ENCODE data around the gene CST8.
"Not testable (repeated sequence)": the region's sequence is repeated elsewhere in the genome, so short reads cannot be mapped to it uniquely, and the experiment has no call there.

Gene CST8, protein sequence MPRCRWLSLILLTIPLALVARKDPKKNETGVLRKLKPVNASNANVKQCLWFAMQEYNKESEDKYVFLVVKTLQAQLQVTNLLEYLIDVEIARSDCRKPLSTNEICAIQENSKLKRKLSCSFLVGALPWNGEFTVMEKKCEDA

DNA sequence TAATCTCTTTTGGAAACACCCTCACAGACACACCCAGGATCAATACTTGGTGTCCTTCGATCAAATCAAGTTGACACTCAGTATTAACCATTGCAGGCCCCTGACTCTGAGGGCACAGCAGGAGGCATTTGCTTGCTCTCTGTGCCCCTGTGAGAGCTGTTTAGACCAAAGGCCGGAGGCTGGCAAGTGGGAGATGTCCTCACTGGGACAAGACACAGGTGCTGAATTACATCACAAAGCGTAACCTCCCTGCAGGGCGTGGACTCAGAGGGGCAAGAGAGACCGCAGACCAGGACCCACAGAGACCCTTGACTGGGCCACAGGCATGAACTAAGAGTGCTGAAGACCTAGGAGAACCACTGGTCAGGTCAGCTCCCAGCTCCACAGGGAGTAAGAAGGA is at the start of gene CST8:
Gene CST8 (plus strand): TSS at position 301 of the 400 bp plus-strand sequence. CDS start 551 bp downstream, outside the sequence.
- in situ Hi-C loops (cut with MboI; ENCODE audit: low sequenced_read_pairs) = no loop called here

DNA sequence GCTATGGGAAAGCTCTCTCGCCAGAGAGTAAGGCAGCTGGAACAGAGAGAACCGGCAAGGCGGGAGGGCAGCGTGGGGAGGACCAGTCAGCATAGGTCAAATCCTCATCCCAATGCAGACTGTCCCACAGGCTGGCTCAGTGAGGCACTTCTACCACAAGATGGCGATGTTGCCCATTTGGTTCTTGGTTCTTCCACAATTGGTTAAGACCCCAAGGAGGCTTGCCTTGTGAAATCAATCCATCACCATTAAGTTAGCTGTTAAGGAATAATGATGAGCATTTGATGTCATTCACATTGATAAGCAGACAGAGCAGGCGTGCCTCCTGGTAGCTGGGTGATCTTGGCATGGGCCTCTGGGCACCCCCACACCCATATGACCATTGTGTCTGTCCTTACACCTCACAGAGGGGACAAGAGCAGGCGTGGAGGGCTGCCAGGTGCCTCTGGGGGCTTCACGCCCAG is 49.0 kb upstream of the CST8 start:
- in situ Hi-C loops (cut with MboI; ENCODE audit: low sequenced_read_pairs) = loop anchor here (25.0 kb wide), 2 partner anchors 170 to 755 kb away; partner anchors contain the start of gene CST9

DNA sequence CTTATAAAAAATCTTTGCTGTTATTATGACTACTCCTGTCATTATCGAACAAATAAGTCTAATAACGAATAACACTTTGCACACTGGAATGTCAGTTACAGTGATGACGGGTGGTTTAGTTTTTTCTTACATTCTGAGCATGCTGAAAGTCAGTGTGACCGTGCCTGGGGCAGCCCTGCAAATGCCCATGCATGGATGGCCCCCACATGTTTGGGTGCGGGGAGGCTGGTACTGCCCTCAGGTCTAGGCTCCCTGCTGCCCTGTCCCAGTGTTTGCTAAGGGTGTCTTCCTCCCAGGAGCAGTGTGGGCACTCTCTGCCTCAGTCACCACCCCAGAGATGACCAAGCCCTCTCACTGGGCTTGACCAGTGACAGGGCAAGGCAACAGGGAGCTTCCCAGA is 48.5 kb upstream of the CST8 start:
- in situ Hi-C loops (cut with MboI; ENCODE audit: low sequenced_read_pairs) = loop anchor here (25.0 kb wide), 2 partner anchors 170 to 755 kb away; partner anchors contain the start of gene CST9

DNA sequence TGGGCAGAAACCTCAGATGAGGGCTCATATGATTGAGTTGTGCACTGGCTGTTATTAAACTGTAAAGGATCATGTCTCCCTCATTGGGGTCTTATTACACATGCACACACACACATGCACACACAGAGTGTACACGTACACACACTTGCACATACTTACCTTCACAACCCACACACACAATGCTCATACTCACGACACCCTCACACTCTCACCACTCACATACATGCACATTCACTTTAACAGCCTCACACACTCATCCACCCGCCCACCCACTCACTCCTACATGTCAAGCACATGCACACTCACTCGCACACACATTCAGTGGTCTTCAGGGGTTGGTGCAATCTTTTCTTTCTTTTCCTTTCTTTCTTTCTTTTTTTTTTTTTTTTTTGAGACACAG is 46.1 kb upstream of the CST8 start:
- in situ Hi-C loops (cut with MboI; ENCODE audit: low sequenced_read_pairs) = loop anchor here (25.0 kb wide), 2 partner anchors 167 to 758 kb away; partner anchors contain the start of gene CST9

DNA sequence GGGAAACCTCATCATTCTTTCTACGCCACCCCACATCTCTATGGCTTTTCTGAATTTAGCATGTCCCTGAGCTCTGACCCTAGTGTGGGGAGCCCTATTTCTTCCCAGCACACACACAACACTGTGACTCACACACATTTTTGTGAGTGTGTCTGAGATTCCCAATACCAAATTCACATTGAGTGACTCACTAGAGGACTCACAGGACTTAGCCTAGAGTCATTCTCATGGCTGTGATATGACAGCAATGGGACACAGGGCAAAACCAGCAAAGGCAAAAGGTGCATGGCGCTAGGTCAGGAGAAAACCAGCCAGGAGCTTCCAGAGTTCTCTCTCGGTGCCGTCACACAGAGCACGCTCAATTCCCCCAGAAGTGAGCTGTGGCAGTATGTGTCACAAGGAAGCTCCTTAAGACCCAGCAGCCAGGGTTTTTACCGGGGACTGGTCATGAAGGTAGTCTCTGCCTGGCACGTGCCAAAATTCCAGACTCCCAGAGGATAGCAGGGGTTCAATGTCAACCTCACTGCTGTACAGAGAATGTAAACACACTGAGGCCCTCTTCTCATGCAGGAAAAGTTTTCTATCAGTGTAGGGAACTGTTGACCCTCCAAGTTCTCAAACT is 45.2 kb upstream of the CST8 start:
- in situ Hi-C loops (cut with MboI; ENCODE audit: low sequenced_read_pairs) = loop anchor here (25.0 kb wide), 2 partner anchors 167 to 758 kb away; partner anchors contain the start of gene CST9

DNA sequence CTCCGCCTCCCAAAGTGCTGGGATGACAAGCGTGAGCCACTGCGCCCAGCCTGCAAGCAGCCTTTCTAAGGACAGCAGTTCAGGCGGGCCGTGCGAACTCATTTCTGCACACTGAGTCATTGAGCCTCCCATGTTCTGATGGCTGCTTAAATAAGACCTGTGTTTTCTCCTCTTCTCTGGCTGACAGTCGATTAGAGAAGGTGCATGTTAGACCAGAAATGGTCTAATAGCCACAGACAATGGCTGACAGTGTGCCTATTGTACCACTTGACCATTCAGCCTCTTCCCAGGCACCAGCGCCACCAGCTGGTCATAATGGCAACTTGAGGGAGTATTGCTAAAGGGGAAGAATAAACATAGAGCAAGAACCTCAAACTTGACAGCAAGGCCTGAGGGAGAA is 44.4 kb upstream of the CST8 start:
- in situ Hi-C loops (cut with MboI; ENCODE audit: low sequenced_read_pairs) = loop anchor here (25.0 kb wide), 2 partner anchors 166 to 759 kb away; partner anchors contain the start of gene CST9

DNA sequence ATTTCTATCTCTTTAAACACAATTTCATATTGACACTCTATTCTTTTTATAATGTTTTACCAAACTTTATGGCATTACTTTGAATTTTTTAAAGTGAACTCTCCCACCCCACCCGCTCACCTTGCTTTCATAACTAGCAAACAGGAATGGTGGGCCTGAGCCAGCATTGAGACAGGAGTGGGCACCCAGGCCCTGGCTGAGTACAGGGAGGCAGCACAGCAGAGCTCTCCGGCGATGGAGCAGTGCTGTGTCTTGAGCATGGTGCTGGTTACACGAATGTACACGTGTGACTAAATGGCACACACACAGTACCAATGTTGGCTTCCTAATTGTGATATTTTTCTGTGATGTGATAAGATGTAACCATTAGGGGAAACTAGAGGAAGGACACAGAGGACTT is 42.8 kb upstream of the CST8 start:
- in situ Hi-C loops (cut with MboI; ENCODE audit: low sequenced_read_pairs) = loop anchor here (25.0 kb wide), 2 partner anchors 164 to 761 kb away; partner anchors contain the start of gene CST9

DNA sequence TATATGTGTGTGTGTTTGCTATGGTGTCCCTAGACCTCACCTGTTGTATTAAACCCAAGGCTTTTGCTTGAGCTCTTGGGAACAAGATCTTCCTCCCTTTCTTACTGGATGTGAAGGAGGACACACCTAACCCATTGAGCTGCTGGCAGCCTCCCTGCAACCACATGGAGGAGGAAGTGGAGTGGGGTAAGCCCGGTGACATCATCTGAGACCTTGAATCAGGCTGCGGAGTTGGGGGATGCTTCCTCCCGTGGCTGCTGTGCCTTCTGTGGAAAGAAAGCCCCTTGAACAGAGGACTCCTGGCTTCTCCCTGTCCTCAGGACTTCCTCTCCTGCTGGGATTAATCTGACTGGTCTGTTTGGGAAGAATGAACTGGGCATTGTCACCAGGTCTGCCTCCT is 41.5 kb upstream of the CST8 start:
- in situ Hi-C loops (cut with MboI; ENCODE audit: low sequenced_read_pairs) = loop anchor here (25.0 kb wide), 2 partner anchors 163 to 762 kb away; partner anchors contain the start of gene CST9

DNA sequence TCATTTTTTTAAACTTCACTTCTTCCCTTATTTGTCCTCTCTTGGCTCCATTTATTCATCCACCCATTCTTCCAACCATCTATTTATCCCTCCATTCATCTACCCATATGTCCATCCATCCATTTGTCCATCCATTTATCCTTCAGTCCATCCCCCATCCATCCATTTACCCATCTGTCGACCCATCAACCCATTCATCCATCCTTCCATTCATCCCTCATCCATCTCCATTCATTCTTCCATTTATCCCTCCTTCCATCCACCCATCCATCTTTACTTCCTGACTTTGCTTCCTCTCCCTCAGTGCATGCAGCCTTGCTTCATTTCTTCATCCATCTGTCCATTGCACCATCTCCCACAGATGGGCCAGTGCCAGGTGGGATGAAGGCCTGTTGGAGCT is 40.0 kb upstream of the CST8 start:
- in situ Hi-C loops (cut with MboI; ENCODE audit: low sequenced_read_pairs) = no loop called here

DNA sequence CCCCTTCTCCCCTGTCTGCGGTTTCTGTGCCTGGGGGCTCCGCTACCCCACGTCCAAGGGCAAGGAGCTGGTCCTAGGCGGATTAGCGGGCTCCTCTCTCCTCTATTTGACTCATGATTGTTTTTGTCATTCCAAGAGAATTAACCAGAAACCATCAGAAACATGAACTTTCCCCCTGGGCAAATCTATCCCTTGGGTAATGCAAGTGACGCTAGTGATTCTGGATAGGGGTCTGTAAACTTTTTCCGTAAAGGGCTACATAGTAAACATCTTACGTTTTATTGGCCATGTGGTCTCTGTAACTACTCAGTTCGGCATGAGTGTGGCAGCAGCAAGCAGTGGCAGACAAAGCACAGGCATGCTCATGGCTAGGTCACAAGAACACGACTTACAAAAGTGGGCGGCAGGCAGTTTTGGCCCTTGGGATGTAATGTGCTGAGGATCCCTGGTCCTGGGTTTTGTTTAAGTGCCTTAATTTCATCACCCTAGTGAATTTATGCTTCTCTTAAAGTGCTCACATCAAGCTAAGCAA is 38.9 kb upstream of the CST8 start:
- in situ Hi-C loops (cut with MboI; ENCODE audit: low sequenced_read_pairs) = no loop called here

DNA sequence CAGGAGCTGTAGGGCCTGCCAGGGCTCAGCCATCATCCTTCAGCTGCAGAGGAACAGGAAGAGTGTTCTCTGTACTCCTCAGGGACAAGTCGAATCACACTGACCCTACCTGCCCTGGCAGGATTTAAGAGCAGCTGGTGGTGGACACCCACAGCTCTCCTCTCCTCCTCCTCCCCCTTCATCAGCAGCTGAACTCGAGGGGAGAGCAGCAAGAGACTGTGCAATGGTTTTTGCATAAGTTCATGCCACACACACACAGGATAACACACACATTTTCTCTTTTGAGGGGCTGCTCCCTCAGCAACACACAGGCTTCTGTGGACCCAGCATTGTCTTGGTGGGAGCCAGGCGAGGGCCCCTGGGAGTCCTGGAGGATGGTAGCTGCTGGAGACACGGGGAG is 38.1 kb upstream of the CST8 start, which contains the start of gene CST11:
Gene CST11 (minus strand): TSS at position 101 of the 400 bp plus-strand sequence. CDS start 65 bp downstream, at position 36.
- in situ Hi-C loops (cut with MboI; ENCODE audit: low sequenced_read_pairs) = no loop called here

DNA sequence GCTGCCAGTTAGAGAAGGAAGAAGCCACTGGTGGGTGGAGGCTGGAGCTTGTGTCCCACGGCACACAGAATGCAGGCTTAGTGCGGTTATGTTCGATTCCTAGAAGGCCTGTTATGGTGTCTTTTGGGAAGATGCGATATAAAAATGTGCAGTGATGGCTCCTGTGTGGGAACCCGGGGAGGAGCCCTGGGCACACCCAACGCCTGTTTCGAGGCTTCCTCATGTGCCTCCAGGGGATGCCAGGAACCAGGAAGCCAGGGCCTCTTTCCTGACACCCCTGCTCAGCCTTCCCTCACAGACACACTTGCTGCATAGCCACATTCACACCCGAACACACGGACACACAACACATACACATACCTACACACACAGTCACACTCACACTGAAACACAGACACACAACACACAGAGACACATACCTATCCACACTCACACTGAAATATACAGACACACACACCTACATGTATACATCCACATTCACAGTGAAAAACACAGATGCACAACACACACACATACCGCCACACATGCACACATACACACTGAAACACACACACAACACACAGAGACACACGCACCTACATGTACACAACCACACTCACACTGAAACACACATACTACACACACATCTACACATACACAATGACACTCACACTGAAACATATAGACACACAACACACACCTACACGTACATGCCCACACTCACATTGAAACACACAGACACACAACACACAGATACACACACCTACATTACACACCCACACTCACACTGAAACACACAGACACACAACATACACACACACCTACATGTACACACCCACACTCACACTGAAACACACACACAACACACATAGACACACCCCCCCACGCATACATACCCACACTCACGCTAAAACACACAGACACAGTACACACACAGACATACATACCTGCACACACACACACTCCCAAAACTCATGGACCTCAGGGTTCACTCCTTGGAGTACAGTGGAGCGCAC is 37.1 kb upstream of the CST8 start:
- in situ Hi-C loops (cut with MboI; ENCODE audit: low sequenced_read_pairs) = no loop called here

DNA sequence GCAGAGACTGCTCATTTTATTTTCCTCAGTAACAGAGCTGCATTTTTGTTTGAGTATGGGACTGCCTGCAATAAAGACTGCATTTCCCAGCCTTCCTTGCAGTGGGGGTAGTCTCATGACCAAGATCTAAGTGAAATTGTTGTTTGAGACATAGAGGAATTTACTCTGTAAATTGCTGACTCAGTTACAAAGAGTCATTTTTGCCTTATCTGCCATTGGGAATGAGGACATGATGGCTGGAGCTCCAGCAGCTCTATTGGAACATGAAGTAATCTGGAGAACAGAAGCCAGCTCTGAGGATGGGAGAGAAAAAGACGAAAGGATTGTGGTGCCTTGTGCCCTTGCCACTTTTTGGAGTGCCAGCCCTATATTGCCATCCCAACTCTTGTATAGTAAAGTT is 36.1 kb upstream of the CST8 start:
- in situ Hi-C loops (cut with MboI; ENCODE audit: low sequenced_read_pairs) = no loop called here

DNA sequence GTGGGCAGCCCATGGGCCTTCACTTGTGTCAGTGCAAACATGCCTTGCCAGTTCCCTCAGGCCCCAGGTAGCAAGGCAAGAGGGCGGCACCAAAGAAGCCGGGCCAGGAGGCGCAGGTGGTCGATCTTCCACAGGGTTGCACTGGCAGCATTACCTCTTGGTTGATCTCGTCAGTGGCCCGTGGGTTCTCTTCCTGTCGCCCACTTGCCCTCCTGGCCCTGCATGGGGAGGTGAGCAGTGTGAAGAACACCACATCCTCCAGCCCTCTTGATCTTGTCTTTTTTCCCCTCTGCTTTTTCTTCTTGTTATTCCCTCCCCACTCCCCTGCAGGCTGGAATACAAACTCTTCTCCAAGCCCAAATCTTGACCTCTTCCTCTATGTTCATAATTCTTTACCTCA is 35.3 kb upstream of the CST8 start:
- in situ Hi-C loops (cut with MboI; ENCODE audit: low sequenced_read_pairs) = no loop called here

DNA sequence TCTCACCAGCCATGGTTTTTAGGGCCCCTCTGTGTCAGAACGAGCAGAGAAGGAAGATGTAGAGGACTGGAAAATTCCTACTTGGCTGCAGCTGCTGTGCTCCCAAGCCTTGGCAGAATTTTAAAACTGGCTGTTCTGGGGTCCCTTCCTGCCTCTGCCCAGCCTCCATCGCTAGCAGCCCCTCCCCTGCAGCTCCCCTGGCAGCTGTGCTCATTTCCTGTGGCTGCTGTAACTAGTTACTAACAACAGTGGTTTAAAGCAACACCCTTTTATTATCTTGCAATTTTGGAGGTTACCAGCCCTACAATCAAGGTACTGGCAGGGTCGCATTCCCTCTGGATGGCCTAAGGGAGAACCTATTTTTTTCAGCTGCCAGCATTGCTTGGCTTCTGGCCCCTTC is 34.5 kb upstream of the CST8 start:
- in situ Hi-C loops (cut with MboI; ENCODE audit: low sequenced_read_pairs) = no loop called here

DNA sequence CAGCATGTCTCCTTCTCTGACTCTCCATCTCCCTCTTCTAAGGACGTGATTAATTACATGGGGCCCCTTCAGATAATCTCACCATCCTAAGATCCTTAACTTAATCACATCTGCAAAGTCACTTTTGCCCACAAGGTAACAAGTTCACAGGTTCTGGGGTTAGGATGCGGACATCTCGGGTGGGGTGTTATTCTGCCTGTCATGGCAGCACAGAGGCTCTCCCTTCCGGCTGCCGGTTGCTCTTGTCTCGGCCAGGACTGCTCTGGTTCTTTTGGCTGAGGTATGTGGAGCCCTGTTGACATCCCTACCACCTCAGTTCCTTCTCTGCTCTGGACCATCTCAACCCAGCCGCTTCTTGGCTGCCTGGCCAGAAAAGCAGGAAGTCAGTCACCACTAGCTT is 34.0 kb upstream of the CST8 start:
- in situ Hi-C loops (cut with MboI; ENCODE audit: low sequenced_read_pairs) = no loop called here

DNA sequence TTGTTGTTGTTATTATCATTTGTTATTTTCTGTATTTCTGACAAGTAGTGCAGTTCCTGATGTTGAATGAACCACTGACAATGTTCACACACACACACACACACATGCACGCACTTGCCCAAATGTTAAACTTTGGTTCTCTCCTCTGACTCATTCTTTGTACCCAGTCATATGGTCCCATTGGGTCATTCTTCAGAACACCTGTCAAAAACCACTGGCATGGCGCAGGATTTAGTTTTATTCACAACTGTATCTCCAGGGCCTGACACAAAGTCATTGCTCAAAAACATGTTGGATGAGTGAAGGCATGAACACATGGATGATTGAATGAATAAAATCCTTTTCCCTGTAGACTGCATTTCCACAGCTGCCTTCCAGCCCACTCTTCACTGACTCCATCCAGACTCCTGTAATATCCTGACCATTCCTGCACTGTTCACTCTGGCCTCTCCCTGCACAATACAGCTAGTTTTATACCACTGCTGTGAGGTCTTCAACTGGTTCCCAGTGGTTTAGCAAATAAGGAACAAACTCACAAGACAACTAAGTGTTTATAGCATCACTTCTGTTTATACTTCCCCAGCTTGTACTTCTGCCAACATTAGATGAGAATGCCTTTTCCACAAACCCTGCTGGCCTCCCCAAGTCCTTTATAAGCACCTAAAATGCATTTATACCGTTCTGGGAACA is 31.3 kb upstream of the CST8 start:
- in situ Hi-C loops (cut with MboI; ENCODE audit: low sequenced_read_pairs) = no loop called here

DNA sequence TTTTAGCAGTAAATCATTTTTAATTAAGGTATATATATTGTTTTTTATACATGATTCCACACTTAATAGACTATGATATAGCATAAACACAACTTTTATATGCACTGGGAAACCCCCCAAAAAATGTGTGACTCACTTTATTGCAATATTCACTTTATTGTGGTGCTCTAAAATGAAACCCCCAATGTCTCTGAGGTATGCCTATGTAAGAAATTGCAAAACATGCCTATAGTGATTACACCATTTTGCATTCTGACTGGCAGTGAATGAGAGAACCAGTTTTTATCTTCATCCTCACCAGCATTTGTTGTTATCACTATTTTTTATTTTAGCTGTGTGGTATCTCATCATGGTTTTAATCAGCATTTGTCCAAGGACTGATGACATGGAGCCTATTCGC is 29.7 kb upstream of the CST8 start:
- in situ Hi-C loops (cut with MboI; ENCODE audit: low sequenced_read_pairs) = no loop called here

DNA sequence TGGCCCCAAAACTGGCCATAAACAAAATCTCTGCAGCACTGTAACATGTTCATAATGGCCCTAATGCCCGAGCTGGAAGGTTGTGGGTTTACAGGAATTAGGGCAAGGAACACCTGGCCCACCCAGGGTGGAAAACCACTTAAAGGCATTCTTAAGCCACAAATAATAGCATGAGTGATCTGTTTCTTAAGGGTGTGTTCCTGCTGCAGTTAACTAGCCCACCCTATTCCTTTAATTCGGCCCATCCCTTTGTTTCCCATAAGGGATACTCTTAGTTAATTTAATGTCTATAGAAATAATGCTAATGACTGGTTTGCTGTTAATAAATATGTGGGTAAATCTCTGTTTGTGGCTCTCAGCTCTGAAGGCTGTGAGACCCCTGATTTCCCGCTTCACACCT is 24.0 kb upstream of the CST8 start:
- in situ Hi-C loops (cut with MboI; ENCODE audit: low sequenced_read_pairs) = not testable (repeated sequence)

DNA sequence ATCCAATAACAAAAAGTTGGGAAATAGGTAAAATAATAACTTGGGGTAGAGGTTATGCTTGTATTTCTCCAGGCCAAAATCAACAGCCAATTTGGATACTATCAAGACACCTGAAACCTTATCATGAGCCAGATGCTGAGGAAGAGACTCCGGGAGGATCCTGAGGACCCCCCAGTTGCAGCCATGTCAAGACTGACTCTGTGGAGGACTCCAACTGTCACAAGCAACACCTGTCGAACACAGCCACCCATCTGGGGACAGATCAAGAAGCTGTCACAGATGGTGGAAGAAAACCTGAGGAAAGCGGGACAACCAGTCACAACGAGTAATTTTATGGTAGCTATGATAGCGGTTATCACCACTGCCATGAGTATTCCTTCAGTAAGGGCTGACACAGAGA is 18.6 kb upstream of the CST8 start:
- in situ Hi-C loops (cut with MboI; ENCODE audit: low sequenced_read_pairs) = not testable (repeated sequence)

Measured in HL-60/S4 treated with retinoic acid at 250 ng/mL for 4 days and 3 days (cell line).